Measurements from ENCODE around the gene LRRC27.

Gene LRRC27

GRCh38 chr10:132357286-132358058 lies 25.5 kb downstream of the LRRC27 start:
- no peak for DNase-seq (ENCODE audit: low read depth)

- no peak for DNase-seq (ENCODE audit: low read depth)
These were observed 27.5 kb downstream of the LRRC27 start for GRCh38 chr10:132359305-132360040.

GRCh38 chr10:132360766-132361447 lies 28.9 kb downstream of the LRRC27 start:
- DNase-seq (ENCODE audit: low read depth) = no peak

GRCh38 chr10:132361581-132362101 lies 29.6 kb downstream of the LRRC27 start:
- DNase-seq (ENCODE audit: low read depth) = no peak

- no peak for DNase-seq (ENCODE audit: low read depth)
These were observed 30.2 kb downstream of the LRRC27 start for GRCh38 chr10:132362151-132362611.

GRCh38 chr10:132363376-132363775 lies 31.4 kb downstream of the LRRC27 start:
- no peak for DNase-seq (ENCODE audit: low read depth)

- peak; percentile 64 for DNase-seq (ENCODE audit: low read depth)
These were observed 32.1 kb downstream of the LRRC27 start for GRCh38 chr10:132363921-132364593.

GRCh38 chr10:132364594-132364970 lies 32.6 kb downstream of the LRRC27 start:
- peak; percentile 36 for DNase-seq (ENCODE audit: low read depth)

GRCh38 chr10:132365102-132365501 lies 33.1 kb downstream of the LRRC27 start:
- DNase-seq (ENCODE audit: low read depth) = no peak

GRCh38 chr10:132366006-132366405 lies 34.0 kb downstream of the LRRC27 start:
- DNase-seq (ENCODE audit: low read depth) = no peak

- no peak for DNase-seq (ENCODE audit: low read depth)
These were observed 34.5 kb downstream of the LRRC27 start for GRCh38 chr10:132366499-132366898.

- DNase-seq (ENCODE audit: low read depth) = no peak
These were observed 36.4 kb downstream of the LRRC27 start for GRCh38 chr10:132368391-132368790.

GRCh38 chr10:132368881-132369635 lies 37.1 kb downstream of the LRRC27 start:
- peak; percentile 55 for DNase-seq (ENCODE audit: low read depth)

- no peak for DNase-seq (ENCODE audit: low read depth)
These were observed 37.7 kb downstream of the LRRC27 start for GRCh38 chr10:132369636-132370185.

GRCh38 chr10:132370426-132371340 lies 38.7 kb downstream of the LRRC27 start:
- DNase-seq (ENCODE audit: low read depth) = no peak

GRCh38 chr10:132371641-132372081 lies 39.7 kb downstream of the LRRC27 start:
- no peak for DNase-seq (ENCODE audit: low read depth)

- no peak for DNase-seq (ENCODE audit: low read depth)
These were observed 40.6 kb downstream of the LRRC27 start for GRCh38 chr10:132372516-132373095.

- DNase-seq (ENCODE audit: low read depth) = no peak
These were observed 41.4 kb downstream of the LRRC27 start for GRCh38 chr10:132373241-132373955.

- no peak for DNase-seq (ENCODE audit: low read depth)
These were observed 42.2 kb downstream of the LRRC27 start for GRCh38 chr10:132374176-132374575.

Data from amniotic epithelial cell (primary cell).